Adrenal gland (tissue), 12 donors: Measurements from ENCODE around the gene TAAR8. TPM values are rescaled to one million over a fixed set of nuclear protein-coding genes. Genes with fewer than 3 reads are reported as not detected.
A peak's percentile ranks its signal among the peaks of the same experiment; 100 is the strongest.

ENCODE experiments used
- DNase-seq, 7 donors: peaks; one replicate each; pipeline ENCODE4 v3.0.0-alpha.2; 2019 to 2020
- H3K27ac ChIP-seq, 5 donors: fragments of 200-600 bp; sonication (generic) in 4 of 5; 1 replicate in 3 of 5; 2 replicates in 2 of 5; pipeline versions ENCODE4 v1.5.1 to v1.8.0; 2016 to 2020; ENCODE audit warnings: mild to moderate bottlenecking in 1 of 5
- H3K27me3 ChIP-seq: fragments of 200-600 bp; 2 replicates; pipeline ENCODE4 v1.8.0; 2021
- H3K36me3 ChIP-seq, 2 donors: fragments of 200-600 bp; replicated peaks in 1 of 2; 1 replicate in 1 of 2; 2 replicates in 1 of 2; pipeline versions ENCODE4 v1.5.1 to v1.8.0; 2018 to 2022
- H3K4me1 ChIP-seq, 2 donors: fragments of 200-600 bp; replicated peaks in 1 of 2; 1 replicate in 1 of 2; 2 replicates in 1 of 2; pipeline versions ENCODE4 v1.5.1 to v1.8.0; 2018 to 2021
- H3K4me3 ChIP-seq, 4 donors: fragments of 200-600 bp; sonication (generic) in 3 of 4; one replicate each; pipeline ENCODE4 v1.5.1; 2016 to 2018
- H3K9me3 ChIP-seq, 3 donors: fragments of 200-600 bp; sonication (generic) in 1 of 3; replicated peaks in 1 of 3; 1 replicate in 2 of 3; 2 replicates in 1 of 3; pipeline versions ENCODE4 v1.5.1 to v1.8.0; 2016 to 2021
- POLR2A ChIP-seq, 2 donors: fragments of 450-650 bp; IDR thresholded peaks; one replicate each; pipeline ENCODE4 v1.6.1; 2017; ENCODE audit warnings: antibody characterized with exemption in 2 of 2, mild to moderate bottlenecking in 2 of 2, moderate library complexity in 1 of 2
- WGBS, 4 donors: extraction: QIAGEN DNeasy Blood & Tissue Kit in 2 of 4; methylation state at CpG; one replicate each; pipeline versions ENCODE4 v1.1.5 to v1.1.7; 2013 to 2017; 5-methylcytosine and 5-hydroxymethylcytosine counted together
- intact Hi-C, 2 donors: fragments of 100-400 bp; cut with DNase I; formaldehyde crosslinking; loops; one replicate each; pipeline versions ENCODE4 v1.14.1 to v1.15.0; 2022 to 2023
- polyA plus RNA-seq, 3 donors: library from polyadenylated mRNA; stranded (reverse); fragments of 200-250 nt in 2 of 3; fragments of 350-450 nt in 1 of 3; fragmentation: Illumina TruSeq in 1 of 3; extraction: RNeasy Lipid Tissue Mini Kit (QIAGEN cat#74804) in 1 of 3; gene quantifications; one replicate each; pipeline ENCODE4 v1.2.3, GENCODE V29; 2013 to 2014
- total RNA-seq, 9 donors: library from RNA; depleted of rRNA in 4 of 9; stranded (reverse); fragments of >200 nt in 4 of 9; fragments of 120-200 nt in 1 of 9; fragmentation: NEBNext Ultra II Directional in 1 of 9; extraction: Animal tissue kit (Norgen Biotek cat#: 25700) in 1 of 9; gene quantifications; one replicate each; pipeline versions ENCODE4 v1.1.0 to v1.2.4, GENCODE V29; 2013 to 2023
- TF ChIP-seq, protein P1 (sequence below), 6 experiments: fragments of 450-650 bp in 4 of 6; fragments of 200-600 bp in 2 of 6; sonication (generic) in 1 of 6; IDR thresholded peaks; 1 replicate in 5 of 6; 2 replicates in 1 of 6; pipeline versions ENCODE4 v1.5.1 to v1.8.0; 2016 to 2021; ENCODE audit warnings: antibody characterized with exemption in 6 of 6, mild to moderate bottlenecking in 2 of 6, moderate library complexity in 1 of 6
- donor health status: healthy with polysubstance abuse.
- donor health status: Bipolar disorder and iron deficiency.
- donor health status: DM: yes; HTN: yes; CAD: no.
- donor health status: DM: no; HTN: no; CAD: no.
- donor health status: DM: no; HTN: no; CAD: no.
- donor health status: DM: yes; HTN: yes; CAD: no.

The TAAR8 gene
- total and polyA plus RNA-seq, 12 donors = not detected

DNA sequence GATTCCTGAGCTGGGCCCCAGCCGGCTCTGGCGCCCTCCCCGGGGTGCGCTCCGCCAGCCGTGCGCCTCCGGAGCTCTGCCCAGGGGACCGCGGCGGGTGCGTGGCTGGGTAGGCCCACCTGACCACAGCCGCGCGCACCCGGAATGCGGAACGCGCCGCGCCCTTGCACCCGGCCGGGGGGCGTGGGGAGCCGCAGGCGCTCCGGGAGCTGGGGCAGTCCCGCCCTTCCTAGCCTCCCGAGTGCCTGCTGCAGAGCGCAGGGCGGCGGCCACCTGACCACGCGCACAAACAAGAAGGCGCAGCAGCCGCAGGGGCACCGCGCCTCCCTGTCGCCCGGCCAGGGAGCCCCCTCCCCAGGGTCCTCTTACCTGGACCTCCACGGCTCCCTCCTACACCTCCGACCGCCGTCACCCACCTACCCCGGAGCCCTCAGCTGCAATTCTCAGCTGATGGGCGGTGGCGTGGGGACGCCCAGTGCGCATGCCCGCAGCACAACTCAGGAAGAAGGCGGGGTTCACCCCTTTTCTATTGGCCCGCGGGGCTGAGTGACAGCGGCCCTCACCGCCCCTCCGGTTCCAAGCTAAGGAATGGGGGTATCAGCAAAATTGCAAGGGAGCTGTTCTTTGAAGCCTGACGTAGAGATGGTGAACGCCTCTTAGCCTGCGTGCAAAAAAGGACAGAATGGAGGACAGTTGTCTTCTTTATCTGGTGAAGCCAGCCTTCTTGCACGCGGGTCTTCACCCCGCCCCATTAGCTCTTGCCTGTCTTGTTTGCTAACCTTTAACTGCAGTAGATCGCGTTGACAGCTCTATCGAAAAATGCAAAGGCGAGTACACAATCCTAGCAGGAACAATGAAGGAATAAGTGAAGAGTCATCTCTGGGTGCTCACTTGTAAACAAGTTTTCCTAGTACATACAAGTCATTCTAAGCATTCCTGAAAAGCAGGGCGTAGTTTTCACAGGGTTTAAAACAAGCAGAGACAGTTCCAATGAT lies 39.5 kb upstream of the TAAR8 start, which contains the start of gene STX7:
STX7 (minus strand) TSS at position 479 of the 995 bp plus-strand sequence. CDS start 9,586 bp downstream, outside the sequence.
- no peaks in the 10 kb centered on the region for H3K36me3 ChIP-seq
- peak; percentile 89 to 94 (median 90) for DNase-seq
- H3K4me1 ChIP-seq = peaks cover 17 to 33% of the 10 kb centered on the region in 2 donors
- H3K4me3 ChIP-seq = peak within 1 kb of the TSS; percentile 63 to 98 (median 86)
- H3K27me3 ChIP-seq = no peaks in the 10 kb centered on the region
- no peaks in the 10 kb centered on the region for H3K9me3 ChIP-seq
- peak within 1 kb of the TSS; percentile 33 to 93 (median 89) for H3K27ac ChIP-seq
- 0 to 1% (median 1%) methylated on average over 23 to 67 of the region's 67 CpGs for WGBS, 4 donors
- TF ChIP-seq, protein P1, sequence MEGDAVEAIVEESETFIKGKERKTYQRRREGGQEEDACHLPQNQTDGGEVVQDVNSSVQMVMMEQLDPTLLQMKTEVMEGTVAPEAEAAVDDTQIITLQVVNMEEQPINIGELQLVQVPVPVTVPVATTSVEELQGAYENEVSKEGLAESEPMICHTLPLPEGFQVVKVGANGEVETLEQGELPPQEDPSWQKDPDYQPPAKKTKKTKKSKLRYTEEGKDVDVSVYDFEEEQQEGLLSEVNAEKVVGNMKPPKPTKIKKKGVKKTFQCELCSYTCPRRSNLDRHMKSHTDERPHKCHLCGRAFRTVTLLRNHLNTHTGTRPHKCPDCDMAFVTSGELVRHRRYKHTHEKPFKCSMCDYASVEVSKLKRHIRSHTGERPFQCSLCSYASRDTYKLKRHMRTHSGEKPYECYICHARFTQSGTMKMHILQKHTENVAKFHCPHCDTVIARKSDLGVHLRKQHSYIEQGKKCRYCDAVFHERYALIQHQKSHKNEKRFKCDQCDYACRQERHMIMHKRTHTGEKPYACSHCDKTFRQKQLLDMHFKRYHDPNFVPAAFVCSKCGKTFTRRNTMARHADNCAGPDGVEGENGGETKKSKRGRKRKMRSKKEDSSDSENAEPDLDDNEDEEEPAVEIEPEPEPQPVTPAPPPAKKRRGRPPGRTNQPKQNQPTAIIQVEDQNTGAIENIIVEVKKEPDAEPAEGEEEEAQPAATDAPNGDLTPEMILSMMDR (IDR thresholded peaks at IDR 0.05) = no peak
- TF ChIP-seq POLR2A (IDR thresholded peaks at IDR 0.05) = peak; percentile 27 to 73
- intact Hi-C loops = no loop called here

DNA sequence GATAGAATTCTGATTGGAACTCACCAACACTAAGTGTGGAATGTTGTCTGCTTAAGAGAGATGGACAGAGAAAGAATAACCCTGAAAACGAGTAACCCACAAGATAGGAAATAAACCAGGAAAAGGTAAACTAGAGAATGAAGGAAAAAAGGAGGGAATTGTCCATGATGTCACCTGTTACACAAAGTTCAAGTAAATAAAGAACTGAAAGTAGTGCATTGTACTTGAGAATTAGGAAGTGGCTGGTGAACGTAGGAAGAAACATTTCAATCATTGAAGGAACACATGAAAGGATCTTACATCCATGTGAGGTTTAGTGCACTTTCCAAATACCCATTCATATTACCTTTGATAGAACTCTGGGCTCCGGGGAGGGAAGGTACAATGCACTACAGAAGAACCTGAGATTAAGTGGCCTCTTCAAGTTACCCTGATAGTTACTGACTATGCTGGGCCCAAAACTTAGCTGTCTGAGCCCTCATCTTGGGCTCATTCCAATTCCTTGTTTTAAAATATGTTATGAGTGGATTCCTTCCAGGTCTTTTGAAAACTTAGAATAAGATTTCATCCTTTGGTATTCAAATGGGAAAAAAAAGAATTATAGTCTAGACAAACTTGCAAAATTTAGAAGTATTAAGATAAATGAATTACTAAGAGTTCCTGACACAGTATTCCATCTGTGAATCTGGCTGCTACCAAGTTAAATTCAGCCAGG lies 38.5 kb upstream of the TAAR8 start:
- Histone ChIP-seq H3K27ac (peak overlapping the region in 3 of 5 donors; percentile 89 to 93 (median 90)), H3K36me3 (no peaks in the 10 kb centered on the region), H3K4me3 (peak overlapping the region in 1 of 4 donors; percentile 81), H3K4me1 (peaks cover 17 to 33% of the 10 kb centered on the region in 2 donors), H3K9me3 (no peaks in the 10 kb centered on the region), H3K27me3 (no peaks in the 10 kb centered on the region)
- no peak for DNase-seq
- intact Hi-C loops = no loop called here
- WGBS, 4 donors = 31 to 42% (median 39%) methylated on average over 3 of the region's 3 CpGs
- TF ChIP-seq, protein P1 (IDR thresholded peaks at IDR 0.05) = no peak
- TF ChIP-seq POLR2A (IDR thresholded peaks at IDR 0.05) = no peak

- Histone ChIP-seq H3K27me3 (no peaks in the 10 kb centered on the region), H3K4me3 (no peak overlapping the region), H3K4me1 (peaks cover 17 to 30% of the 10 kb centered on the region in 2 donors), H3K27ac (no peak overlapping the region), H3K36me3 (no peaks in the 10 kb centered on the region), H3K9me3 (no peaks in the 10 kb centered on the region)
- no peak for TF ChIP-seq POLR2A (IDR thresholded peaks at IDR 0.05)
- intact Hi-C loops = no loop called here
- no peak for DNase-seq
- 52 to 76% (median 65%) methylated on average over 2 of the region's 2 CpGs for WGBS, 4 donors
Observed at GRCh38 chr6:132515386-132515785, 37.1 kb upstream of the TAAR8 start.

DNA sequence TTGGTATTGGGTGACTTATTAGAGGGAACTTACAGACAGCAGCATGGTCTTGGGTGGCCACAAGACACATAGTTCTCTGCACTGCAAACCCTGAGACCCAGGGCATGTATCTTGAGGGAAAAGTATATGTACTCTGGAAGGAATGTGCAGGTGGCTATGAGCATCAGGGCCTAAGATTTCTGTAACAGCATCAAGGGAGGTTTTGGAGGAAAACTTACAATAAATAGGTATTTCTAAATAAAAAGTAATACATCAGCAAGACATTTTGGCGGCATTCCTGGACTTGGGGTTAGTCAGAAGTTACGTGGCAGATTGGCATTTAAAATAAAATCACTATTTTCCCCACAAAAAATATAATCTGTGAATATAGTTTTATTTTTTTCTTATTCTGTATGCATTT lies 31.5 kb upstream of the TAAR8 start:
- H3K4me3 ChIP-seq = no peak overlapping the region
- no peaks in the 10 kb centered on the region for H3K4me1 ChIP-seq
- no peaks in the 10 kb centered on the region for H3K36me3 ChIP-seq
- DNase-seq = peak in 2 of 7 donors; percentile 17 to 27
- no peaks in the 10 kb centered on the region for H3K27me3 ChIP-seq
- TF ChIP-seq POLR2A (IDR thresholded peaks at IDR 0.05) = no peak
- TF ChIP-seq, protein P1 (IDR thresholded peaks at IDR 0.05) = no peak
- intact Hi-C loops = loop anchor here in 1 of 2 donors (10.0 kb wide), 1 partner anchor 144 kb away; no protein-coding TSS in a partner anchor
- 42 to 61% (median 46%) methylated on average over 2 of the region's 2 CpGs for WGBS, 4 donors
- no peaks in the 10 kb centered on the region for H3K9me3 ChIP-seq
- no peak overlapping the region for H3K27ac ChIP-seq
